HL-60/S4 treated with phorbol 12-myristate 13-acetate at 8.2 ng/mL for 4 days and 3 days (cell line): ENCODE data around the gene EOLA2.
"Not testable (repeated sequence)": the region's sequence is repeated elsewhere in the genome, so short reads cannot be mapped to it uniquely, and the experiment has no call there.

Experiments
- in situ Hi-C: fragments of 300-500 bp; cut with MboI; formaldehyde crosslinking; loops from 2 replicates; pipeline ENCODE4 v1.15.0; 2022; ENCODE audit warnings: low sequenced_read_pairs

EOLA2 gene

GRCh38 chrX:149938427-149938880, at the start of gene EOLA2:
EOLA2 (minus strand) TSS chrX:149938491; CDS start chrX:149933874, 4,617 bp downstream.
- in situ Hi-C loops, result no loop called here

- in situ Hi-C loops, result no loop called here
Measured at GRCh38 chrX:149987613-149988012, 49.3 kb upstream of the EOLA2 start.

- in situ Hi-C loops, result no loop called here
Measured at GRCh38 chrX:149984411-149984810, 46.1 kb upstream of the EOLA2 start.

- in situ Hi-C loops, result no loop called here
Measured at GRCh38 chrX:149982310-149982709, 44.0 kb upstream of the EOLA2 start.

- in situ Hi-C loops, result no loop called here
Measured at GRCh38 chrX:149979126-149979644, 40.9 kb upstream of the EOLA2 start.

- in situ Hi-C loops, result loop anchor here (25.0 kb wide), 1 partner anchor 724 kb away; the partner anchor contains the start of gene MTMR1
Measured at GRCh38 chrX:149962859-149963757, 24.8 kb upstream of the EOLA2 start.

GRCh38 chrX:149962010-149962409, 23.7 kb upstream of the EOLA2 start:
- in situ Hi-C loops, result loop anchor here (25.0 kb wide), 1 partner anchor 725 kb away; the partner anchor contains the start of gene MTMR1

GRCh38 chrX:149961572-149961971, 23.3 kb upstream of the EOLA2 start:
- in situ Hi-C loops, result loop anchor here (25.0 kb wide), 1 partner anchor 726 kb away; the partner anchor contains the start of gene MTMR1

GRCh38 chrX:149950681-149951080, 12.4 kb upstream of the EOLA2 start:
- in situ Hi-C loops, result loop anchor here (25.0 kb wide), 1 partner anchor 737 kb away; the partner anchor contains the start of gene MTMR1

GRCh38 chrX:149949743-149950436, 11.6 kb upstream of the EOLA2 start:
- in situ Hi-C loops, result loop anchor here (25.0 kb wide), 1 partner anchor 737 kb away; the partner anchor contains the start of gene MTMR1

- in situ Hi-C loops, result no loop called here
Measured at GRCh38 chrX:149948016-149948415, 9.7 kb upstream of the EOLA2 start.

GRCh38 chrX:149946932-149947331, 8.6 kb upstream of the EOLA2 start:
- in situ Hi-C loops, result not testable (repeated sequence)

- in situ Hi-C loops, result not testable (repeated sequence)
Measured at GRCh38 chrX:149945820-149946219, 7.5 kb upstream of the EOLA2 start.

GRCh38 chrX:149945087-149945670, 6.9 kb upstream of the EOLA2 start:
- in situ Hi-C loops, result not testable (repeated sequence)

- in situ Hi-C loops, result not testable (repeated sequence)
Measured at GRCh38 chrX:149940674-149941024, 2.4 kb upstream of the EOLA2 start.

- in situ Hi-C loops, result no loop called here
Measured at GRCh38 chrX:149939905-149940673, 1.8 kb upstream of the EOLA2 start.

GRCh38 chrX:149939655-149939904, 1.3 kb upstream of the EOLA2 start:
- in situ Hi-C loops, result no loop called here

GRCh38 chrX:149938881-149939654, 777 bp upstream of the EOLA2 start:
- in situ Hi-C loops, result no loop called here

GRCh38 chrX:149937871-149938426, 342 bp downstream of the EOLA2 start:
- in situ Hi-C loops, result no loop called here
